HG03432 (cell line): ENCODE results near the gene SH3TC1.

ENCODE experiments used
- ATAC-seq: cut with Tn5 transposase; IDR thresholded peaks from one replicate; pipeline ENCODE4 v1.9.1; 2021; ENCODE audit warnings: mild to moderate bottlenecking, moderate library complexity; ENCODE audit not compliant: unreplicated experiment

The SH3TC1 gene

GRCh38 chr4:8197521-8197920 is 1.6 kb upstream of the SH3TC1 start:
- ATAC-seq = no peak

- peak; percentile 4 for ATAC-seq
Measured at GRCh38 chr4:8198206-8198905, 734 bp upstream of the SH3TC1 start.

GRCh38 chr4:8199594-8200301 is 658 bp downstream of the SH3TC1 start:
- ATAC-seq = no peak

- ATAC-seq = no peak
Measured at GRCh38 chr4:8200302-8200975, 1.3 kb downstream of the SH3TC1 start.

GRCh38 chr4:8201321-8201781 is 2.3 kb downstream of the SH3TC1 start:
- peak; percentile 26 for ATAC-seq

GRCh38 chr4:8202108-8203051 is 3.3 kb downstream of the SH3TC1 start:
- ATAC-seq = no peak

GRCh38 chr4:8203052-8203401 is 3.9 kb downstream of the SH3TC1 start:
- no peak for ATAC-seq

- ATAC-seq = no peak
Measured at GRCh38 chr4:8203817-8204216, 4.7 kb downstream of the SH3TC1 start.

- no peak for ATAC-seq
Measured at GRCh38 chr4:8204576-8205227, 5.6 kb downstream of the SH3TC1 start.

- ATAC-seq = no peak
Measured at GRCh38 chr4:8205241-8205707, 6.2 kb downstream of the SH3TC1 start.

- peak; percentile 39 for ATAC-seq
Measured at GRCh38 chr4:8205749-8206611, 6.9 kb downstream of the SH3TC1 start.

- ATAC-seq = no peak
Measured at GRCh38 chr4:8207314-8207713, 8.2 kb downstream of the SH3TC1 start.

GRCh38 chr4:8208565-8208964 is 9.5 kb downstream of the SH3TC1 start:
- no peak for ATAC-seq

- no peak for ATAC-seq
Measured at GRCh38 chr4:8209181-8209874, 10.2 kb downstream of the SH3TC1 start.

- ATAC-seq = no peak
Measured at GRCh38 chr4:8210010-8210409, 10.9 kb downstream of the SH3TC1 start.

- no peak for ATAC-seq
Measured at GRCh38 chr4:8210616-8211015, 11.5 kb downstream of the SH3TC1 start.

GRCh38 chr4:8211251-8211650 is 12.2 kb downstream of the SH3TC1 start:
- no peak for ATAC-seq

GRCh38 chr4:8211737-8212581 is 12.9 kb downstream of the SH3TC1 start:
- ATAC-seq = no peak
